ENCODE measurements around the gene CACNA1B.

DNA sequence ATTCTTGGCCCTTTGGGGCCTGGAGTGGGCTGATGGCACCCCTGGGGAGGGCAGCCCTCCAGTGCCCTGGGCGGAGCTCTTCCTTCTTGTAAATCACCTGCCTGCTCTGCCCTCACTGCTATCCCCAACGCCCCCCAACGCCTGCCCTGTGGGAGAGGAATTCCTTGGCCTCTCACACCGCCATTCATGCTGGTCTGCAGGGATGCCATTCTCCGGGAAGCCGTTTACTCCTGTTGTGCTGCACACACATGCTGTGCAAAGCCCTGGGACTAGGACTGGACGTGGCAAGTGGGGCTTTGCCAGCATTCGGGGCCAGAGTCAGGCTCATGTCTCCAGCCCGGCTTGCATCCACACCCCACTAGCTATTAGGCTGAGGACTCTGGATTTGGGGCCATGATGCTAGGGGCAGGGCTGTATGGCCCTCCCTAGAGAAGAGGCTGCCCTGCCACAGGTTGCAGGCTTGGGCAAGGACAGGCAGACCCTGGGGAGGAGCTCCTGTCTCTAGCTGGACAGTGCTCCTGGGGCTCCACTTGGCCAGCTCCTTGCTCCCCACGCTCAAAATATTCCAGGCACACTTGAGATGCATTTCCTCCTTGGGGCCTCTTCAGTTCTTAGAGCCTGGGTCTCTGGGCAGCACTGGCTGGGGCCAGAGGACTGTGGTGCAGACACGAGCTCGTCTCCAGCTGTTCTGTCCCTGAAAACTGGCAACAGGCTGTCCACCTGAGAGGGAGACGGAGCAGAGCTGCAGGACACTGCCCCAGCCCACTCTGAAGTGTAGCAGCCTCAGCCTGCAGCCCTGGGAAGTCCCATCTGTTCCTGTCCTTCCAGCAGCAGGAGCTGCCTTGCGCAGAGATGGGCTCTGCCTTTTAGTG lies 226.9 kb downstream of the CACNA1B start:
- TF ChIP-seq EP300 (IDR thresholded peaks at IDR 0.05) = no peak
- TF ChIP-seq, protein P1, sequence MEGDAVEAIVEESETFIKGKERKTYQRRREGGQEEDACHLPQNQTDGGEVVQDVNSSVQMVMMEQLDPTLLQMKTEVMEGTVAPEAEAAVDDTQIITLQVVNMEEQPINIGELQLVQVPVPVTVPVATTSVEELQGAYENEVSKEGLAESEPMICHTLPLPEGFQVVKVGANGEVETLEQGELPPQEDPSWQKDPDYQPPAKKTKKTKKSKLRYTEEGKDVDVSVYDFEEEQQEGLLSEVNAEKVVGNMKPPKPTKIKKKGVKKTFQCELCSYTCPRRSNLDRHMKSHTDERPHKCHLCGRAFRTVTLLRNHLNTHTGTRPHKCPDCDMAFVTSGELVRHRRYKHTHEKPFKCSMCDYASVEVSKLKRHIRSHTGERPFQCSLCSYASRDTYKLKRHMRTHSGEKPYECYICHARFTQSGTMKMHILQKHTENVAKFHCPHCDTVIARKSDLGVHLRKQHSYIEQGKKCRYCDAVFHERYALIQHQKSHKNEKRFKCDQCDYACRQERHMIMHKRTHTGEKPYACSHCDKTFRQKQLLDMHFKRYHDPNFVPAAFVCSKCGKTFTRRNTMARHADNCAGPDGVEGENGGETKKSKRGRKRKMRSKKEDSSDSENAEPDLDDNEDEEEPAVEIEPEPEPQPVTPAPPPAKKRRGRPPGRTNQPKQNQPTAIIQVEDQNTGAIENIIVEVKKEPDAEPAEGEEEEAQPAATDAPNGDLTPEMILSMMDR (IDR thresholded peaks at IDR 0.05) = no peak

Measured in suprapubic skin (tissue), 3 donors.